GM12878 (cell line): ENCODE results near the gene CFAP161. TPM values are rescaled to one million over a fixed set of nuclear protein-coding genes. Genes with fewer than 3 reads are reported as not detected.
"Not testable (repeated sequence)": the region's sequence is repeated elsewhere in the genome, so short reads cannot be mapped to it uniquely, and the experiment has no call there.

ENCODE experiments used
- ATAC-seq: fragments of 200-7000 bp; cut with Tn5 transposase; 3 replicates; pipeline ENCODE4 v1.9.1; 2020; ENCODE audit warnings: mild to moderate bottlenecking, moderate library complexity
- BruUV-seq: library from RNA; stranded (reverse); fragments of 400-500 nt; replicated peaks from 2 replicates; lab custom pipeline; 2021; lab: Mats Ljungman, UMichigan
- CTCF ChIA-PET: fragments of 300-600 bp; sonication (Branson Sonifier 250); formaldehyde crosslinking; extraction: SDS; loops from one replicate; lab custom pipeline; 2021; ENCODE audit warnings: inconsistent platforms; lab: Yijun Ruan, JAX
- POLR2A ChIA-PET: fragments of 350-600 bp; formaldehyde crosslinking; extraction: SDS; loops from one replicate; lab custom pipeline; 2021; ENCODE audit warnings: inconsistent platforms; lab: Charles Lee
- RAD21 ChIA-PET: fragments of 300-600 bp; sonication (Branson Sonifier 250); formaldehyde crosslinking; loops from one replicate; lab custom pipeline; 2023; ENCODE audit warnings: antibody characterized with exemption; ENCODE audit not compliant: unreplicated experiment; lab: Charles Lee
- SMC1A ChIA-PET: fragments of 300-600 bp; sonication (Branson Sonifier 250); formaldehyde crosslinking; loops from one replicate; lab custom pipeline; 2023; ENCODE audit not compliant: unreplicated experiment, uncharacterized antibody; lab: Charles Lee
- DNase-seq: peaks from one replicate; pipeline ENCODE4 v3.0.0-alpha.2; 2011; ENCODE audit warnings: low read depth, low spot score
- FAIRE-seq: peaks from 3 replicates; lab custom pipeline; 2011; peaks lifted over from hg19 to GRCh38; lab: Jason Lieb, UNC
- H2AFZ ChIP-seq: 2 replicates; pipeline ENCODE4 v1.6.0; 2011; ENCODE audit warnings: low read depth, low read length, control low read depth; ENCODE audit not compliant: control insufficient read depth
- H3K27ac ChIP-seq: 2 replicates; pipeline ENCODE4 v1.5.1; 2011; ENCODE audit warnings: control low read depth; ENCODE audit not compliant: control insufficient read depth, insufficient read depth
- H3K27me3 ChIP-seq, 2 experiments: replicated peaks in 1 of 2; 2 replicates each; pipeline versions ENCODE4 v1.6.0 to v1.6.1; 2011; ENCODE audit warnings: low read length in 1 of 2; ENCODE audit not compliant: control insufficient read depth in 2 of 2, insufficient read depth in 2 of 2
- H3K36me3 ChIP-seq, 2 experiments: 2 replicates each; pipeline ENCODE4 v1.5.1; 2011; ENCODE audit warnings: low read length in 1 of 2; ENCODE audit not compliant: control insufficient read depth in 2 of 2, insufficient read depth in 2 of 2
- H3K4me1 ChIP-seq: 2 replicates; pipeline ENCODE4 v1.6.1; 2011; ENCODE audit warnings: mild to moderate bottlenecking, low read length, moderate library complexity, mixed read lengths; ENCODE audit not compliant: control insufficient read depth, insufficient read depth
- H3K4me2 ChIP-seq: 2 replicates; pipeline ENCODE4 v1.6.0; 2011; ENCODE audit warnings: control low read depth; ENCODE audit not compliant: control insufficient read depth, insufficient read depth
- H3K4me3 ChIP-seq: fragments of 200-600 bp; sonication (generic); 2 replicates; pipeline ENCODE4 v1.5.1; 2016
- H3K79me2 ChIP-seq: 2 replicates; pipeline ENCODE4 v1.6.0; 2011; ENCODE audit warnings: low read length; ENCODE audit not compliant: control insufficient read depth, insufficient read depth
- H3K9ac ChIP-seq: 2 replicates; pipeline ENCODE4 v1.8.0; 2011; ENCODE audit warnings: low read length, control low read depth, mixed read lengths; ENCODE audit not compliant: control insufficient read depth, insufficient read depth
- H3K9me3 ChIP-seq: replicated peaks from 3 replicates; pipeline ENCODE4 v1.5.1; 2011; ENCODE audit warnings: mild to moderate bottlenecking, low read length; ENCODE audit not compliant: control insufficient read depth, insufficient read depth
- H4K20me1 ChIP-seq: 2 replicates; pipeline ENCODE4 v1.6.0; 2011; ENCODE audit not compliant: control insufficient read depth, insufficient read depth
- NFYA ChIP-seq: IDR thresholded peaks from 2 replicates; pipeline ENCODE4 v1.6.1; 2011; ENCODE audit warnings: low read depth, mild to moderate bottlenecking, low read length, improper control_type of control experiment, borderline replicate concordance
- WGBS: methylation state at CpG from one replicate; pipeline ENCODE4 v1.1.6; 2016; ENCODE audit warnings: low lambda C conversion rate; ENCODE audit not compliant: insufficient replicate concordance, insufficient coverage; ENCODE audit errors: missing lambda C conversion rate; 5-methylcytosine and 5-hydroxymethylcytosine counted together
- in situ Hi-C: fragments of 300-500 bp; cut with MboI; formaldehyde crosslinking; loops from 9 replicates; pipeline ENCODE4 v1.14.3; 2018; ENCODE audit warnings: mixed read lengths
- intact Hi-C: fragments of 100-400 bp; cut with micrococcal nuclease; formaldehyde crosslinking; loops from one replicate; pipeline ENCODE4 v1.14.2; 2022; ENCODE audit not compliant: unreplicated experiment
- polyA plus RNA-seq, 11 experiments: library from polyadenylated mRNA; depleted of rRNA in 4 of 11; unstranded in 6 of 11; stranded (reverse) in 5 of 11; fragments of >200 nt; fragmentation: Nextera tagmentation in 4 of 11; fragmentation: Illumina TruSeq in 1 of 11; extraction: Ambion mirVana in 4 of 11; extraction: Trizol in 1 of 11; gene quantifications; 1 replicate in 1 of 11; 2 replicates in 10 of 11; pipeline versions ENCODE4 v1.2.1 to v1.2.3, GENCODE V29; 2011 to 2016; ENCODE audit warnings: inconsistent platforms in 2 of 11, missing spikeins in 2 of 11, low read depth in 1 of 11
- total RNA-seq, 4 experiments: library from RNA; depleted of rRNA in 3 of 4; stranded (reverse); fragments of >200 nt in 3 of 4; fragmentation: Illumina TruSeq in 1 of 4; extraction: Trizol in 1 of 4; gene quantifications; 2 replicates each; pipeline versions ENCODE4 v1.2.1 to v1.2.3, GENCODE V29; 2013 to 2021

CFAP161 gene
- total and polyA plus RNA-seq, 10 of the 15 experiments (the other 5 are each of a cell fraction or from before 2014, with no cell fraction given) = 0.31 TPM; not detected in 9

GRCh38 chr15:81158561-81158960 is 24.5 kb downstream of the CFAP161 start:
- FAIRE-seq, H3K9me3 ChIP-seq, H3K4me2 ChIP-seq, H3K27me3 ChIP-seq, H2AFZ ChIP-seq, POLR2A ChIA-PET, H3K9ac ChIP-seq, H3K4me3 ChIP-seq, BruUV-seq, RAD21 ChIA-PET, H3K4me1 ChIP-seq, SMC1A ChIA-PET, H3K36me3 ChIP-seq, H4K20me1 ChIP-seq, H3K79me2 ChIP-seq, ATAC-seq, DNase-seq, H3K27ac ChIP-seq: not testable (repeated sequence)
- intact Hi-C loops (loop anchor here (5.0 kb wide), 1 partner anchor 244 kb away; no protein-coding TSS in a partner anchor), in situ Hi-C loops (loop anchor here (5.0 kb wide), 1 partner anchor 109 kb away; no protein-coding TSS in a partner anchor)
- CTCF ChIA-PET = interaction anchor here (2.6 to 8.1 kb wide), 2 partner anchors 108 kb away, joined by 23 to 249 read pairs; no protein-coding TSS in a partner anchor
- WGBS = 89% methylated on average over 20 of the region's 37 CpGs

GRCh38 chr15:81160312-81161159 is 26.5 kb downstream of the CFAP161 start:
- RAD21 ChIA-PET = interaction anchor here (1.4 kb wide), 1 partner anchor 105 kb away, joined by 5 read pairs; no protein-coding TSS in a partner anchor
- H3K9ac ChIP-seq = no peak overlapping the region
- no peak for TF ChIP-seq NFYA
- TF ChIP-seq, all 136 proteins: peak for 0
- no peaks in the 10 kb centered on the region for H3K9me3 ChIP-seq
- DNase-seq (no peak), ATAC-seq (no peak), FAIRE-seq (no peak)
- H3K4me2 ChIP-seq = no peak overlapping the region
- ChIA-PET SMC1A (interaction anchor here (0.5 to 0.6 kb wide), 2 partner anchors 17 to 52 kb away, joined by 3 to 4 read pairs; no protein-coding TSS in a partner anchor), CTCF (interaction anchor here (0.7 to 2.6 kb wide), 2 partner anchors 52 to 106 kb away, joined by 3 to 23 read pairs; no protein-coding TSS in a partner anchor), POLR2A (no interaction called here)
- no peak overlapping the region for H3K4me3 ChIP-seq
- H3K79me2 ChIP-seq = no peaks in the 10 kb centered on the region
- no peaks in the 10 kb centered on the region for H4K20me1 ChIP-seq
- no peak overlapping the region for H2AFZ ChIP-seq
- H3K27ac ChIP-seq = no peak overlapping the region
- BruUV-seq = no TSS peak
- intact Hi-C loops (no loop called here), in situ Hi-C loops (no loop called here)
- WGBS = 48% methylated on average over 11 of the region's 11 CpGs
- H3K4me1 ChIP-seq = peaks cover 3% of the 10 kb centered on the region
- no peaks in the 10 kb centered on the region for H3K36me3 ChIP-seq
- no peaks in the 10 kb centered on the region; a peak in 1 of 4 replicates for H3K27me3 ChIP-seq
